ENCODE measurements around the gene TIPIN.

TIPIN gene

DNA sequence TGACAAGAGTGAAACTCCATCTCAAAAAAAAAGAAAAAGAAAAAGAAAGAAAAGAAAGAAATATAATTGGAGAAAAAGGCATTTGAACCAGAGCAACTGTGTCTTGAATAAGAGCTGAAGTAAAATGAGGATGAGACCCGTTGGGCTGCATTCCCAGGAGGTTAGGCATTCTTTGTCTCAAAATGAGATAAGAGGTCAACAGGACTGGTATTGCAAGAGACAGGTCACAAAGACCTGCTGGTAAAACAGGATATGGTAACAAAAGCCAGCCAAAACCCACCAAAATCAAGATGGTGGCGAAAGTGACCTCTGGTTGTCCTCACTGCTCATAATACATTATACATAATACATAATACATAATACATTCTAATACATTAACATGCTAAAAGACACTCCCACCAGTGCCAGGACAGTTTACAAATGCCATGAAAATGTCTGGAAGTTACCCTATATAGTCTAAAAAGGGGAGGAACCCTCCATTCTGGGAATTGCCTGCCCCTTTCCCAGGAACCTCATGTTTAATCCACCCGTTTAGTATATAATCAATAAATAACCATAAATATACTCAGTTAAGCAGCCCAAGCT, 8.6 kb upstream of the TIPIN start:
- no peak for TF ChIP-seq SIN3A (IDR thresholded peaks at IDR 0.05; ENCODE audit: borderline replicate concordance, insufficient read depth, low read length)
- no peak for TF ChIP-seq REST (IDR thresholded peaks at IDR 0.05; ENCODE audit: insufficient read depth in 1 of 2, low read depth in 2 of 2, low read length in 2 of 2)
- no peak for TF ChIP-seq TAF1 (IDR thresholded peaks at IDR 0.05; ENCODE audit: borderline replicate concordance, insufficient read depth, low read length)
- no peak for TF ChIP-seq FOXP2 (optimal IDR thresholded peaks at IDR 0.05; ENCODE audit: borderline replicate concordance, extremely low read depth, extremely low read length, insufficient read depth)
- TF ChIP-seq POLR2AphosphoS5 (IDR thresholded peaks at IDR 0.05; ENCODE audit: low read depth, low read length): no peak

DNA sequence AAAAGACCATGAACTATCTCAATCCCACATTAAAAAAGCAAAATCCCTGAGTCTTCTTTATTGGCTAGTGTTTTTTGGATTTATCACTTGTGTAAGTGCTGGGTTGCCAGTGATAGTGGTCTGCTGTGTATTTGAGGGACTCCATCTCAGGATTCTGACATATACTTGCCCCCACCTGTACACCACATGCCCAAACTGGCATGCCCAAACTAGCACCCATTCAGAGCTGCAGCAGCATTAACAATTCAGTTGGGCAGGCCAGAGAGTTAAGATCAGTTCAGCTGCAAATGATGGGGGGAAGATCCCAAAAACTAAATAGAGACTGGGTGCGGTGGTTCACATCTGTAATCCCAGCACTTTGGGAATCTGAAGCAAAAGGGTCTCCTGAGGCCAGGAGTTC, 6.3 kb upstream of the TIPIN start:
- no peak for TF ChIP-seq FOXP2 (optimal IDR thresholded peaks at IDR 0.05; ENCODE audit: borderline replicate concordance, extremely low read depth, extremely low read length, insufficient read depth)
- TF ChIP-seq SIN3A (IDR thresholded peaks at IDR 0.05; ENCODE audit: borderline replicate concordance, insufficient read depth, low read length): no peak
- TF ChIP-seq POLR2AphosphoS5 (IDR thresholded peaks at IDR 0.05; ENCODE audit: low read depth, low read length): no peak
- no peak for TF ChIP-seq TAF1 (IDR thresholded peaks at IDR 0.05; ENCODE audit: borderline replicate concordance, insufficient read depth, low read length)
- TF ChIP-seq REST (IDR thresholded peaks at IDR 0.05; ENCODE audit: insufficient read depth in 1 of 2, low read depth in 2 of 2, low read length in 2 of 2): no peak

DNA sequence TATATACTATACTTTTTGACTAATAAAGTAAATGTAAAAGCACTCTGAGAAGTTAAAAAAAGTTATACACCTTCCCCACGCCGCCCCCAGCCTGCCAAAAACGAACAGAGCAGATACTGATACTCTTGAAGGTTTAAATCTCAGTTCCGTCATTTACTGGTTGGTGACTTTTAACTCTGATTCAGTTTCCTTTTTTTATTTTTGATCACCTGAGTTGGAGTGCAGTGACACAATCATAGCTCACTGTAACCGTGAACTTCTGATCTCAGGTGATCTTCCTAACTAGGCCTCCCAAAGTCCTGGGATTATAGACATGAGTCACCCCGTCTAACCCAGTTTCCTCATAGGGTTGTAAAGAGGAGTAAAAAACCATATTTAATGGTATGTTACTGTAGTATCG, 3.3 kb upstream of the TIPIN start:
- TF ChIP-seq FOXP2 (optimal IDR thresholded peaks at IDR 0.05; ENCODE audit: borderline replicate concordance, extremely low read depth, extremely low read length, insufficient read depth): no peak
- TF ChIP-seq POLR2AphosphoS5 (IDR thresholded peaks at IDR 0.05; ENCODE audit: low read depth, low read length): no peak
- no peak for TF ChIP-seq REST (IDR thresholded peaks at IDR 0.05; ENCODE audit: insufficient read depth in 1 of 2, low read depth in 2 of 2, low read length in 2 of 2)
- no peak for TF ChIP-seq TAF1 (IDR thresholded peaks at IDR 0.05; ENCODE audit: borderline replicate concordance, insufficient read depth, low read length)
- no peak for TF ChIP-seq SIN3A (IDR thresholded peaks at IDR 0.05; ENCODE audit: borderline replicate concordance, insufficient read depth, low read length)

GRCh38 chr15:66356077-66356358, 467 bp downstream of the TIPIN start:
- TF ChIP-seq REST (IDR thresholded peaks at IDR 0.05; ENCODE audit: insufficient read depth in 1 of 2, low read depth in 2 of 2, low read length in 2 of 2): no peak
- TF ChIP-seq TAF1 (IDR thresholded peaks at IDR 0.05; ENCODE audit: borderline replicate concordance, insufficient read depth, low read length): no peak
- TF ChIP-seq SIN3A (IDR thresholded peaks at IDR 0.05; ENCODE audit: borderline replicate concordance, insufficient read depth, low read length): no peak
- TF ChIP-seq FOXP2 (optimal IDR thresholded peaks at IDR 0.05; ENCODE audit: borderline replicate concordance, extremely low read depth, extremely low read length, insufficient read depth): no peak
- TF ChIP-seq POLR2AphosphoS5 (IDR thresholded peaks at IDR 0.05; ENCODE audit: low read depth, low read length): no peak

GRCh38 chr15:66328771-66329170, 27.7 kb downstream of the TIPIN start:
- no peak for TF ChIP-seq TAF1 (IDR thresholded peaks at IDR 0.05; ENCODE audit: borderline replicate concordance, insufficient read depth, low read length)
- TF ChIP-seq REST (IDR thresholded peaks at IDR 0.05; ENCODE audit: insufficient read depth in 1 of 2, low read depth in 2 of 2, low read length in 2 of 2): no peak
- no peak for TF ChIP-seq FOXP2 (optimal IDR thresholded peaks at IDR 0.05; ENCODE audit: borderline replicate concordance, extremely low read depth, extremely low read length, insufficient read depth)
- TF ChIP-seq POLR2AphosphoS5 (IDR thresholded peaks at IDR 0.05; ENCODE audit: low read depth, low read length): no peak
- TF ChIP-seq SIN3A (IDR thresholded peaks at IDR 0.05; ENCODE audit: borderline replicate concordance, insufficient read depth, low read length): no peak

All from PFSK-1 (cell line).